H9 (cell line): ENCODE data around the gene ALG8. TPM values are rescaled to one million over a fixed set of nuclear protein-coding genes. Genes with fewer than 3 reads are reported as not detected.

Experiments
- DNase-seq: peaks from one replicate; pipeline ENCODE4 v3.0.0-alpha.2; 2017
- H2AFZ ChIP-seq: one replicate; pipeline ENCODE4 v1.6.1; 2013; ENCODE audit warnings: mild to moderate bottlenecking, low read length, control low read depth, moderate library complexity
- H2AK5ac ChIP-seq: 2 replicates; pipeline ENCODE4 v1.6.1; 2013; ENCODE audit warnings: low read length, control low read depth, mixed read lengths; ENCODE audit not compliant: insufficient read length
- H2BK120ac ChIP-seq: one replicate; pipeline ENCODE4 v1.6.1; 2013; ENCODE audit warnings: low read depth, mild to moderate bottlenecking, low read length, control low read depth, inconsistent platforms; ENCODE audit not compliant: poor library complexity, severe bottlenecking
- H2BK12ac ChIP-seq: 2 replicates; pipeline ENCODE4 v1.6.1; 2013; ENCODE audit warnings: low read length, control low read depth, mixed read lengths, low read depth; ENCODE audit not compliant: insufficient read length
- H2BK15ac ChIP-seq: 2 replicates; pipeline ENCODE4 v1.6.1; 2013; ENCODE audit warnings: low read depth, low read length, control low read depth
- H2BK20ac ChIP-seq: one replicate; pipeline ENCODE4 v1.6.1; 2013; ENCODE audit warnings: low read depth, mild to moderate bottlenecking, low read length, control low read depth, inconsistent platforms; ENCODE audit not compliant: poor library complexity, severe bottlenecking
- H2BK5ac ChIP-seq: 2 replicates; pipeline ENCODE4 v1.6.1; 2013; ENCODE audit warnings: low read length, control low read depth, mixed read lengths; ENCODE audit not compliant: insufficient read length
- H3K14ac ChIP-seq: 2 replicates; pipeline ENCODE4 v1.6.1; 2013; ENCODE audit warnings: low read length, control low read depth; ENCODE audit not compliant: insufficient read depth
- H3K18ac ChIP-seq: 2 replicates; pipeline ENCODE4 v1.6.1; 2013; ENCODE audit warnings: low read depth, mild to moderate bottlenecking, mixed read lengths, low read length, control low read depth; ENCODE audit not compliant: insufficient read length
- H3K23ac ChIP-seq: 2 replicates; pipeline ENCODE4 v1.6.1; 2013; ENCODE audit warnings: low read length, control low read depth, mixed read lengths, low read depth; ENCODE audit not compliant: insufficient read length
- H3K23me2 ChIP-seq: 2 replicates; pipeline ENCODE4 v1.6.1; 2013; ENCODE audit warnings: low read depth, mild to moderate bottlenecking, mixed read lengths, low read length, control low read depth; ENCODE audit not compliant: insufficient read length, poor library complexity, severe bottlenecking
- H3K27ac ChIP-seq: 2 replicates; pipeline ENCODE4 v1.5.1; 2013; ENCODE audit warnings: low read length, control low read depth, mixed read lengths, low read depth; ENCODE audit not compliant: insufficient read length
- H3K27me3 ChIP-seq: 2 replicates; pipeline ENCODE4 v1.6.1; 2013; ENCODE audit warnings: low read length, control low read depth, inconsistent platforms; ENCODE audit not compliant: insufficient read depth
- H3K4ac ChIP-seq: 2 replicates; pipeline ENCODE4 v1.6.1; 2013; ENCODE audit warnings: low read depth, mild to moderate bottlenecking, control low read depth, inconsistent platforms, low read length, moderate library complexity
- H3K4me1 ChIP-seq: 2 replicates; pipeline ENCODE4 v1.6.1; 2013; ENCODE audit warnings: low read length, control low read depth, inconsistent platforms; ENCODE audit not compliant: insufficient read depth
- H3K4me2 ChIP-seq: 2 replicates; pipeline ENCODE4 v1.6.1; 2013; ENCODE audit warnings: low read length, control low read depth, mixed read lengths; ENCODE audit not compliant: insufficient read length, insufficient read depth
- H3K56ac ChIP-seq: 2 replicates; pipeline ENCODE4 v1.6.1; 2013; ENCODE audit warnings: low read depth, mild to moderate bottlenecking, mixed read lengths, low read length, control low read depth; ENCODE audit not compliant: insufficient read length
- H3K79me1 ChIP-seq: 2 replicates; pipeline ENCODE4 v1.6.1; 2013; ENCODE audit warnings: low read depth, mild to moderate bottlenecking, moderate library complexity, low read length, control low read depth, inconsistent platforms; ENCODE audit not compliant: insufficient read depth, poor library complexity, severe bottlenecking
- H3K79me2 ChIP-seq: 2 replicates; pipeline ENCODE4 v1.6.1; 2013; ENCODE audit warnings: low read length, control low read depth, inconsistent platforms; ENCODE audit not compliant: insufficient read depth
- H3K9ac ChIP-seq: 2 replicates; pipeline ENCODE4 v1.6.1; 2013; ENCODE audit warnings: low read length, control low read depth, mixed read lengths; ENCODE audit not compliant: insufficient read length; ENCODE audit errors: extremely low read depth
- H3K9me3 ChIP-seq: one replicate; pipeline ENCODE4 v1.6.1; 2013; ENCODE audit warnings: low read depth, low read length, inconsistent platforms; ENCODE audit not compliant: control insufficient read depth
- H3T11ph ChIP-seq: one replicate; pipeline ENCODE4 v1.6.1; 2013; ENCODE audit warnings: mild to moderate bottlenecking, low read length, control low read depth, inconsistent platforms
- H4K20me1 ChIP-seq: one replicate; pipeline ENCODE4 v1.6.1; 2013; ENCODE audit not compliant: control insufficient read depth, insufficient read length, insufficient read depth
- H4K5ac ChIP-seq: 2 replicates; pipeline ENCODE4 v1.6.1; 2013; ENCODE audit warnings: low read depth, mild to moderate bottlenecking, mixed read lengths, low read length, control low read depth; ENCODE audit not compliant: insufficient read length
- H4K8ac ChIP-seq: replicated peaks from 2 replicates; pipeline ENCODE4 v1.6.1; 2013; ENCODE audit warnings: low read length, control low read depth, mixed read lengths, low read depth; ENCODE audit not compliant: insufficient read length
- H4K91ac ChIP-seq: 2 replicates; pipeline ENCODE4 v1.6.1; 2013; ENCODE audit warnings: low read depth, mild to moderate bottlenecking, moderate library complexity, mixed read lengths, low read length, control low read depth; ENCODE audit not compliant: insufficient read length
- H3K27ac Mint-ChIP-seq, 3 experiments: 2 replicates in 2 of 3; 3 replicates in 1 of 3; pipeline ENCODE4 v1.8.0; 2020 to 2021; ENCODE audit warnings: mixed read lengths in 3 of 3, mild to moderate bottlenecking in 1 of 3, moderate library complexity in 1 of 3
- H3K27me3 Mint-ChIP-seq: 2 replicates; pipeline ENCODE4 v1.8.0; 2021; ENCODE audit warnings: low read depth, mild to moderate bottlenecking, moderate library complexity, mixed read lengths
- H3K36me3 Mint-ChIP-seq, 3 experiments: 2 replicates in 2 of 3; 3 replicates in 1 of 3; pipeline ENCODE4 v1.8.0; 2020 to 2021; ENCODE audit warnings: low read depth in 3 of 3, mixed read lengths in 3 of 3; ENCODE audit not compliant: insufficient read depth in 1 of 3
- H3K4me1 Mint-ChIP-seq, 2 experiments: 2 replicates each; pipeline ENCODE4 v1.8.0; 2020; ENCODE audit warnings: mixed read lengths in 2 of 2
- H3K4me3 Mint-ChIP-seq, 2 experiments: 2 replicates in 1 of 2; 3 replicates in 1 of 2; pipeline ENCODE4 v1.8.0; 2020 to 2021; ENCODE audit warnings: mild to moderate bottlenecking in 2 of 2, mixed read lengths in 2 of 2, moderate library complexity in 1 of 2
- H3K9me3 Mint-ChIP-seq, 2 experiments: 2 replicates in 1 of 2; 3 replicates in 1 of 2; pipeline ENCODE4 v1.8.0; 2020; ENCODE audit warnings: mild to moderate bottlenecking in 2 of 2, mixed read lengths in 2 of 2, moderate library complexity in 1 of 2
- WGBS: extraction: QIAGEN DNeasy Blood & Tissue Kit; methylation state at CpG from one replicate; pipeline ENCODE4 v1.1.7; 2013; ENCODE audit warnings: missing lambda C conversion rate, low lambda C conversion rate, mixed read lengths; ENCODE audit not compliant: insufficient read length; ENCODE audit errors: extremely low coverage; 5-methylcytosine and 5-hydroxymethylcytosine counted together
- total RNA-seq: library from RNA; stranded (reverse); gene quantifications from 2 replicates; pipeline ENCODE4 v1.2.1, GENCODE V29; 2021
- TF ChIP-seq, protein P1 (sequence below): fragments of 200-600 bp; sonication (generic); conservative IDR thresholded peaks from 3 replicates; pipeline ENCODE4 v1.8.0; 2021; ENCODE audit warnings: antibody characterized with exemption, mild to moderate bottlenecking

ALG8 gene
- total RNA-seq, 1 experiment from 2014 or later: 77.5 TPM

DNA sequence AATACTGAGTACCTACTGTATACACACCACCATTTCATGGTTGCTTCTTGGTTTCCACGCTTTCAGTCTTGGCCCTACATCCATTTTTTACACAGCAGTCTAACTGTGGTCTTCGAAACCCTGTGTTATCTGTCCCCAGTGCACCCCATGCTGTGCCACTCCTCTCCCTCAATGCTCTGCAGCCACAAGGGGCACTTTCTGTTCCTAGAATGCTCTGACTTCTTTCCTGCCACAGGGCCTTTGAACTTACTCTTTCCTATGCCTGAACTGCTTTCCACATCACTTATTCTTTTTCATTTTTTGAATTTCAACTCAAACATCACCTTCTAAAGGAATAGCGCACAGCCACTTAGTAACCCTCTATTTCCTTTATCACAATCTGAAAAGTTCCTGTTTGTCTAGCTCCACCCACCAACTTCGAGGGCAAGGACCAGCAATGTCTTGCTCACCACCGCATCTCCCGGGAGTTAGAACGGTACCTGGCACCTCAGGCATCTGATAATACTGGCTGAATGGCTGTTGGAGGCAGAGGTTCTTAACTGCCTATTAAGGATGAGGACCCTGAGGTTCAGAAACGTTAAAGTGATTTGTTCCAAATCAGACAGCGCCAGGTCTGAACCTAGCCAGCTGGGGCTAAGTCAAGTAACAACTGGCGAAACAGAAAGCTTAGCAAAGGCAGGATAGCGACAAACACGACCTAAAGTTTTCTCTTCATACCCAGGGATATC is 568 bp downstream of the ALG8 start:
- Mint-ChIP-seq H3K4me1 (peaks cover 13 to 16% of the 10 kb centered on the region in 2 experiments), H3K4me3 (peak overlapping the region; percentile 88 to 91), H3K27ac (peak overlapping the region; percentile 91 to 98 (median 97)), H3K36me3 (peaks cover 29 to 64% (median 55%) of the 10 kb centered on the region in 3 experiments), H3K9me3 (no peaks in the 10 kb centered on the region; a peak in 1 of 5 replicates), H3K27me3 (no peaks in the 10 kb centered on the region)
- no peak overlapping the region for H2AFZ ChIP-seq
- H3K27ac ChIP-seq: peak overlapping the region; percentile 16
- H3K14ac ChIP-seq: peak overlapping the region; percentile 74
- peak overlapping the region; percentile 72 for H4K91ac ChIP-seq
- no CpG with 5 or more reads among the region's 12 CpGs for WGBS
- H2BK12ac ChIP-seq: no peak overlapping the region
- H2BK20ac ChIP-seq: no peak overlapping the region
- H3K4me1 ChIP-seq: no peaks in the 10 kb centered on the region
- H3K79me1 ChIP-seq: no peaks in the 10 kb centered on the region
- peaks cover 4% of the 10 kb centered on the region for H3K23me2 ChIP-seq
- H3T11ph ChIP-seq: no peak overlapping the region
- H3K9me3 ChIP-seq: no peaks in the 10 kb centered on the region
- H4K8ac ChIP-seq: no peak overlapping the region
- peaks cover 12% of the 10 kb centered on the region; the same call in 1 of the 2 replicates for H3K79me2 ChIP-seq
- H3K56ac ChIP-seq: peak overlapping the region; percentile 7
- peak overlapping the region; percentile 91 for H3K9ac ChIP-seq
- TF ChIP-seq, protein P1, sequence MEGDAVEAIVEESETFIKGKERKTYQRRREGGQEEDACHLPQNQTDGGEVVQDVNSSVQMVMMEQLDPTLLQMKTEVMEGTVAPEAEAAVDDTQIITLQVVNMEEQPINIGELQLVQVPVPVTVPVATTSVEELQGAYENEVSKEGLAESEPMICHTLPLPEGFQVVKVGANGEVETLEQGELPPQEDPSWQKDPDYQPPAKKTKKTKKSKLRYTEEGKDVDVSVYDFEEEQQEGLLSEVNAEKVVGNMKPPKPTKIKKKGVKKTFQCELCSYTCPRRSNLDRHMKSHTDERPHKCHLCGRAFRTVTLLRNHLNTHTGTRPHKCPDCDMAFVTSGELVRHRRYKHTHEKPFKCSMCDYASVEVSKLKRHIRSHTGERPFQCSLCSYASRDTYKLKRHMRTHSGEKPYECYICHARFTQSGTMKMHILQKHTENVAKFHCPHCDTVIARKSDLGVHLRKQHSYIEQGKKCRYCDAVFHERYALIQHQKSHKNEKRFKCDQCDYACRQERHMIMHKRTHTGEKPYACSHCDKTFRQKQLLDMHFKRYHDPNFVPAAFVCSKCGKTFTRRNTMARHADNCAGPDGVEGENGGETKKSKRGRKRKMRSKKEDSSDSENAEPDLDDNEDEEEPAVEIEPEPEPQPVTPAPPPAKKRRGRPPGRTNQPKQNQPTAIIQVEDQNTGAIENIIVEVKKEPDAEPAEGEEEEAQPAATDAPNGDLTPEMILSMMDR: peak; percentile 41; the same call in 2 of the 3 replicates
- peak overlapping the region; percentile 81 for H3K18ac ChIP-seq
- H2BK15ac ChIP-seq: no peak overlapping the region
- H2BK120ac ChIP-seq: no peak overlapping the region
- H4K20me1 ChIP-seq: no peaks in the 10 kb centered on the region
- no peak overlapping the region for H3K23ac ChIP-seq
- peak overlapping the region; percentile 7; the same call in 1 of the 2 replicates for H3K4ac ChIP-seq
- no peak overlapping the region for H2BK5ac ChIP-seq
- H3K4me2 ChIP-seq: peak overlapping the region; percentile 86
- DNase-seq: no peak
- H2AK5ac ChIP-seq: no peak overlapping the region
- peak overlapping the region; percentile 91 for H4K5ac ChIP-seq
- H3K27me3 ChIP-seq: no peaks in the 10 kb centered on the region
